Loucy (cell line): ENCODE results near the gene SLC35B2.

ENCODE experiments used
- EZH2phosphoT487 ChIP-seq: fragments of 200-600 bp; IDR thresholded peaks from 2 replicates; pipeline ENCODE4 v1.6.1; 2018; ENCODE audit warnings: antibody characterized with exemption, mild to moderate bottlenecking, moderate library complexity, borderline replicate concordance
- TF ChIP-seq, protein P1 (sequence below): fragments of 200-600 bp; sonication (generic); conservative IDR thresholded peaks from 2 replicates; pipeline ENCODE4 v1.5.1; 2014; ENCODE audit warnings: mild to moderate bottlenecking, antibody characterized with exemption, low read length

DNA sequence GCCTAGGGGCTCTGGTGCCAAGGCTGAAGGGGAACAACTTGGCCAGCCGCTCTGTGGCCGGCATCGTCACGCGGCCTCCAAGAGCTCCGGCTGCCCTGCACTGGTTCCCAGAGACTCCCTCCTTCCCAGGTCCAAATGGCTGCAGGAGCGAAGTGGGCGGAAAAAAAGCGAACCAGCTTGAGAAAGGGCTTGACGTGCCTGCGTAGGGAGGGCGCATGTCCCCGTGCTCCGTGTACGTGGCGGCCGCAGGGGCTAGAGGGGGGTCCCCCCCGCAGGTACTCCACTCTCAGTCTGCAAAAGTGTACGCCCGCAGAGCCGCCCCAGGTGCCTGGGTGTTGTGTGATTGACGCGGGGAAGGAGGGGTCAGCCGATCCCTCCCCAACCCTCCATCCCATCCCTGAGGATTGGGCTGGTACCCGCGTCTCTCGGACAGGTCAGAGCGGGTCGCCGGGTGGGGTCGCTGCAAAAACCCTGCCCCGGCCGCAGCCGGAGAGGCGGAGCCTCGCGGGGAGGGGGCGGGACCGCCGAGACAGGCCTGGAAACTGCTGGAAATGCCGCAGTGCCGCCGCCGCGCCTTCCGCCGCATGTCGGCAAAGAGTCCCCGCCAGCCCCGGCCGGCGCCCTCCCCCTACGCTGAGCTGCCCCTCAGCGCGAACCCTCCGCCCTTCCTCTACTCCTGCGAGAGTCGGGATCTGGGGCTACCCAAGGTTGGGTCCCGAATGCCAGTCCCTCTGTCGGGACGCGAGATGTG is 11.2 kb downstream of the SLC35B2 start:
- TF ChIP-seq, protein P1, sequence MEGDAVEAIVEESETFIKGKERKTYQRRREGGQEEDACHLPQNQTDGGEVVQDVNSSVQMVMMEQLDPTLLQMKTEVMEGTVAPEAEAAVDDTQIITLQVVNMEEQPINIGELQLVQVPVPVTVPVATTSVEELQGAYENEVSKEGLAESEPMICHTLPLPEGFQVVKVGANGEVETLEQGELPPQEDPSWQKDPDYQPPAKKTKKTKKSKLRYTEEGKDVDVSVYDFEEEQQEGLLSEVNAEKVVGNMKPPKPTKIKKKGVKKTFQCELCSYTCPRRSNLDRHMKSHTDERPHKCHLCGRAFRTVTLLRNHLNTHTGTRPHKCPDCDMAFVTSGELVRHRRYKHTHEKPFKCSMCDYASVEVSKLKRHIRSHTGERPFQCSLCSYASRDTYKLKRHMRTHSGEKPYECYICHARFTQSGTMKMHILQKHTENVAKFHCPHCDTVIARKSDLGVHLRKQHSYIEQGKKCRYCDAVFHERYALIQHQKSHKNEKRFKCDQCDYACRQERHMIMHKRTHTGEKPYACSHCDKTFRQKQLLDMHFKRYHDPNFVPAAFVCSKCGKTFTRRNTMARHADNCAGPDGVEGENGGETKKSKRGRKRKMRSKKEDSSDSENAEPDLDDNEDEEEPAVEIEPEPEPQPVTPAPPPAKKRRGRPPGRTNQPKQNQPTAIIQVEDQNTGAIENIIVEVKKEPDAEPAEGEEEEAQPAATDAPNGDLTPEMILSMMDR: peak; percentile 54
- no peak for TF ChIP-seq EZH2phosphoT487
